B cell (primary cell): ENCODE results near the gene SAMD1. TPM values are rescaled to one million over a fixed set of nuclear protein-coding genes. Genes with fewer than 3 reads are reported as not detected.
"Not testable (repeated sequence)": the region's sequence is repeated elsewhere in the genome, so short reads cannot be mapped to it uniquely, and the experiment has no call there.

Experiments
- ATAC-seq: fragments of 200-7000 bp; cut with Tn5 transposase; one replicate; pipeline ENCODE4 v1.10.0; 2021; ENCODE audit warnings: low read depth, mild to moderate bottlenecking, moderate number of reproducible peaks, moderate library complexity
- CTCF ChIA-PET: fragments of 350-600 bp; sonication (Branson Sonifier 250); formaldehyde crosslinking; loops from one replicate; lab custom pipeline; 2021; ENCODE audit warnings: antibody characterized with exemption, inconsistent platforms; lab: Charles Lee
- POLR2A ChIA-PET: fragments of 350-600 bp; sonication (Branson Sonifier 250); formaldehyde crosslinking; loops from one replicate; lab custom pipeline; 2021; ENCODE audit warnings: antibody characterized with exemption; lab: Charles Lee
- DNase-seq: peaks from one replicate; pipeline ENCODE4 v3.0.0; 2013
- H2AFZ ChIP-seq: 2 replicates; pipeline ENCODE4 v1.6.1; 2012; ENCODE audit warnings: mild to moderate bottlenecking, low read depth, low read length; ENCODE audit not compliant: insufficient read depth, poor library complexity, severe bottlenecking
- H3K27ac ChIP-seq, 2 donors: 1 replicate in 1 of 2; 2 replicates in 1 of 2; pipeline ENCODE4 v1.5.1; 2012 to 2013; ENCODE audit warnings: low read length in 2 of 2, mild to moderate bottlenecking in 2 of 2, moderate library complexity in 1 of 2
- H3K27me3 ChIP-seq, 4 experiments: fragments of 200-600 bp in 1 of 4; sonication (generic) in 1 of 4; replicated peaks in 1 of 4; 1 replicate in 2 of 4; 2 replicates in 2 of 4; pipeline versions ENCODE4 v1.6.1 to v1.7.0; 2013 to 2016; ENCODE audit warnings: low read length in 3 of 4, mild to moderate bottlenecking in 2 of 4, mixed read lengths in 1 of 4, moderate library complexity in 1 of 4; ENCODE audit not compliant: insufficient read depth in 4 of 4, control insufficient read depth in 3 of 4; ENCODE audit errors: control extremely low read depth in 1 of 4
- H3K36me3 ChIP-seq, 2 experiments: replicated peaks in 1 of 2; 1 replicate in 1 of 2; 2 replicates in 1 of 2; pipeline versions ENCODE4 v1.6.1 to v1.7.1; 2013; ENCODE audit warnings: low read length in 1 of 2; ENCODE audit not compliant: insufficient read depth in 2 of 2, control insufficient read depth in 1 of 2; ENCODE audit errors: control extremely low read depth in 1 of 2, extremely low read depth in 1 of 2
- H3K4me1 ChIP-seq, 2 donors: fragments of 200-600 bp in 1 of 2; sonication (generic) in 1 of 2; 1 replicate in 1 of 2; 2 replicates in 1 of 2; pipeline versions ENCODE4 v1.5.1 to v1.6.1; 2013 to 2017; ENCODE audit warnings: low read length in 2 of 2; ENCODE audit not compliant: control insufficient read depth in 2 of 2, insufficient read depth in 2 of 2
- H3K4me2 ChIP-seq: replicated peaks from 2 replicates; pipeline ENCODE3; 2012; ENCODE audit warnings: mild to moderate bottlenecking, low read depth, low read length; ENCODE audit not compliant: poor library complexity, severe bottlenecking
- H3K4me3 ChIP-seq, 5 experiments: fragments of 200-600 bp in 1 of 5; sonication (generic) in 1 of 5; 1 replicate in 3 of 5; 2 replicates in 2 of 5; pipeline versions ENCODE4 v1.5.1 to v1.7.0; 2011 to 2016; ENCODE audit warnings: low read length in 4 of 5, mild to moderate bottlenecking in 4 of 5, low read depth in 2 of 5, control low read depth in 1 of 5, moderate library complexity in 1 of 5; ENCODE audit not compliant: insufficient read depth in 1 of 5; ENCODE audit errors: control extremely low read depth in 1 of 5, extremely low read depth in 1 of 5
- H3K79me2 ChIP-seq: fragments of 200-600 bp; sonication (generic); one replicate; pipeline ENCODE4 v1.6.0; 2016; ENCODE audit warnings: low read length; ENCODE audit not compliant: control insufficient read depth, insufficient read depth
- H3K9ac ChIP-seq: fragments of 200-600 bp; sonication (generic); 2 replicates; pipeline ENCODE4 v1.6.1; 2017; ENCODE audit warnings: mild to moderate bottlenecking, low read length, moderate library complexity
- H3K9me3 ChIP-seq, 3 donors: one replicate each; pipeline versions ENCODE4 v1.6.1 to v1.7.1; 2013; ENCODE audit warnings: low read length in 2 of 3; ENCODE audit not compliant: control insufficient read depth in 2 of 3, insufficient read depth in 1 of 3; ENCODE audit errors: control extremely low read depth in 1 of 3
- H4K20me1 ChIP-seq: 2 replicates; pipeline ENCODE4 v1.6.0; 2012; ENCODE audit warnings: mild to moderate bottlenecking, low read length; ENCODE audit not compliant: insufficient read depth, control insufficient read depth, poor library complexity, severe bottlenecking
- H3K27ac Mint-ChIP-seq: one replicate; pipeline ENCODE4 v1.8.0; 2021; ENCODE audit warnings: mixed read lengths
- H3K27me3 Mint-ChIP-seq: one replicate; pipeline ENCODE4 v1.8.0; 2021; ENCODE audit warnings: mixed read lengths
- H3K4me1 Mint-ChIP-seq: one replicate; pipeline ENCODE4 v1.8.0; 2021; ENCODE audit warnings: mixed read lengths
- H3K4me3 Mint-ChIP-seq: one replicate; pipeline ENCODE4 v1.8.0; 2021; ENCODE audit warnings: mixed read lengths
- H3K9me3 Mint-ChIP-seq: one replicate; pipeline ENCODE4 v1.8.0; 2022; ENCODE audit warnings: mixed read lengths; ENCODE audit not compliant: insufficient read depth
- CTCF ChIP-seq: fragments of 200-600 bp; IDR thresholded peaks from one replicate; pipeline ENCODE4 v1.8.0; 2022; ENCODE audit warnings: antibody characterized with exemption, mild to moderate bottlenecking
- EZH2 ChIP-seq: IDR thresholded peaks from 2 replicates; pipeline ENCODE4 v1.6.1; 2012; ENCODE audit warnings: borderline replicate concordance, low read depth, mild to moderate bottlenecking, moderate library complexity, low read length; ENCODE audit not compliant: insufficient read depth, poor library complexity, severe bottlenecking
- WGBS: methylation state at CpG from one replicate; pipeline ENCODE4 v1.1.5; 2013; ENCODE audit warnings: missing lambda C conversion rate; ENCODE audit not compliant: insufficient coverage; 5-methylcytosine and 5-hydroxymethylcytosine counted together
- intact Hi-C: fragments of 100-400 bp; cut with micrococcal nuclease; formaldehyde crosslinking; loops from one replicate; pipeline ENCODE4 v1.10.0; 2022
- polyA plus RNA-seq: library from polyadenylated mRNA; depleted of rRNA; stranded (reverse); fragments of >200 nt; gene quantifications from 2 replicates; pipeline ENCODE4 v1.2.3, GENCODE V29; 2012
- total RNA-seq, 2 donors: library from RNA; stranded (reverse); fragments of 120-200 nt in 1 of 2; gene quantifications; 1 replicate in 1 of 2; 2 replicates in 1 of 2; pipeline versions ENCODE4 v1.2.3 to v1.2.4, GENCODE V29; 2013 to 2022

SAMD1 gene
- total and polyA plus RNA-seq, 2 donors (not counting 1 experiment from before 2014, with no cell fraction given) = 17.4 to 39.2 TPM

DNA sequence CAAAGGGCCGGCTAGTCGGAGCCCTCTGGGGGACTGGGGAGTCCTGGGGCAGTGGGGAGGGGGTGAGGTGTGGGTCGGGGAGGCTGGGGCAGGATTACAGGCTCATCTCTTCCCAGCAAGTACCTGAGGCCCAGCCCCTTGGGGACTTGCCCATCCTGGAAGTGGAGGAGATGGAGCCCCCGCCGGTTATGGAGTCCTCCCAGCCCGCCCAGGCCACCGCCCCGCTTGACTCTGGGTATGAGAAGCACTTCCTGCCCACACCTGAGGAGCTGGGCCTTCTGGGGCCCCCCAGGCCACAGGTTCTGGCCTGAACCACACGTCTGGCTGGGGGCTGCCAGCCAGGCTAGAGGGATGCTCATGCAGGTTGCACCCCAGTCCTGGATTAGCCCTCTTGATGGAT is 38.6 kb downstream of the SAMD1 start:
- ChIA-PET POLR2A (interaction anchor here (0.8 kb wide), 1 partner anchor 243 kb away, joined by 7 read pairs; no protein-coding TSS in a partner anchor), CTCF (interaction anchor here (0.5 to 2.0 kb wide), 5 partner anchors 8 to 308 kb away, joined by 3 to 8 read pairs (median 3); partner anchors contain the start of gene MISP3)
- Mint-ChIP-seq H3K27me3 (peaks cover 5% of the 10 kb centered on the region), H3K27ac (no peak overlapping the region), H3K4me3 (no peak overlapping the region), H3K4me1 (peaks cover 3% of the 10 kb centered on the region), H3K9me3 (no peaks in the 10 kb centered on the region)
- H3K9me3 ChIP-seq = peaks cover 0 to 11% (median 2%) of the 10 kb centered on the region in 3 donors
- TF ChIP-seq CTCF (no peak), EZH2 (no peak)
- no peak overlapping the region for H3K4me2 ChIP-seq
- DNase-seq (no peak), ATAC-seq (no peak)
- peaks cover 20% of the 10 kb centered on the region for H4K20me1 ChIP-seq
- no peak overlapping the region for H3K4me3 ChIP-seq
- no peak overlapping the region for H2AFZ ChIP-seq
- H3K36me3 ChIP-seq = peaks cover 9 to 44% of the 10 kb centered on the region in 2 experiments
- H3K79me2 ChIP-seq = no peaks in the 10 kb centered on the region
- peaks cover 0 to 8% (median 4%) of the 10 kb centered on the region in 4 experiments for H3K27me3 ChIP-seq
- intact Hi-C loops = no loop called here
- H3K4me1 ChIP-seq = peaks cover 0 to 2% of the 10 kb centered on the region in 2 donors
- WGBS = 83% methylated on average over 7 of the region's 9 CpGs
- H3K27ac ChIP-seq = no peak overlapping the region
- no peak overlapping the region for H3K9ac ChIP-seq

DNA sequence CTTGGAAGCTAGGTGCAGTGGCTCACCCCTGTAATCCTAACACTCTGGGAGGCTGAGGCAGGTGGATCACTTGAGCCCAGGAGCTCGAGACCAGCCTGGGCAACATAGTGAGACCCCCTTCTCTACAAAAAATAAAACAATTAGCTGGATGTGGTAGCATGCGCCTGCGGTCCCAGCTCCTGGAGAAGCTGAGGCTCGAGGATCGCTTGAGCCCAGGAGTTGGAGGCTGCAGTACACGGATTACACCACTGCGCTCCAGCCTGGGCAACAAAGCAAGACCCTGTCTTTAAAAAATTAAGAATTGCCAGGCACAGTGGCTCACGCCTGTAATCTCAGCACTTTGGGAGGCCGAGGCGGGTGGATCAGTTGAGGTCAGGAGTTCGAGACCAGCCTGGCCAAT is 39.6 kb downstream of the SAMD1 start:
- H3K4me1 Mint-ChIP-seq, H3K4me2 ChIP-seq, H3K9ac ChIP-seq, H3K79me2 ChIP-seq, H3K27me3 ChIP-seq, DNase-seq, H3K4me3 Mint-ChIP-seq, H3K27me3 Mint-ChIP-seq, ATAC-seq, H2AFZ ChIP-seq, intact Hi-C loops, H3K27ac Mint-ChIP-seq, H3K4me3 ChIP-seq, H3K4me1 ChIP-seq, H3K9me3 Mint-ChIP-seq, H3K27ac ChIP-seq: not testable (repeated sequence)
- Histone ChIP-seq H3K9me3 (peaks cover 0 to 11% (median 2%) of the 10 kb centered on the region in 3 donors), H4K20me1 (peaks cover 20% of the 10 kb centered on the region), H3K36me3 (peaks cover 9 to 47% of the 10 kb centered on the region in 2 experiments)
- CTCF ChIA-PET = interaction anchor here (1.1 kb wide), 1 partner anchor 18 kb away, joined by 4 read pairs; no protein-coding TSS in a partner anchor
- POLR2A ChIA-PET = interaction anchor here (0.7 to 0.8 kb wide), 2 partner anchors 168 to 244 kb away, joined by 7 to 9 read pairs; no protein-coding TSS in a partner anchor
- WGBS = 99% methylated on average over 7 of the region's 11 CpGs
